Measurements from ENCODE around the gene MYH8.

- TF ChIP-seq CTCF (IDR thresholded peaks at IDR 0.05; ENCODE audit: insufficient read depth, low read length), result no peak
- no peak for TF ChIP-seq POLR2AphosphoS5 (IDR thresholded peaks at IDR 0.05; ENCODE audit: low read depth)
These were observed 28.9 kb downstream of the MYH8 start for GRCh38 chr17:10392880-10393279.

All from HL-60 (cell line).